Lower leg skin (tissue), 4 donors: ENCODE measurements around the gene SLC39A11. TPM values are rescaled to one million over a fixed set of nuclear protein-coding genes. Genes with fewer than 3 reads are reported as not detected.
"Not testable (repeated sequence)": the region's sequence is repeated elsewhere in the genome, so short reads cannot be mapped to it uniquely, and the experiment has no call there.

Experiments
- DNase-seq, 2 donors: peaks; one replicate each; pipeline ENCODE4 v3.0.0-alpha.2; 2019; ENCODE audit warnings: low spot score in 2 of 2
- H3K4me3 ChIP-seq: fragments of 200-600 bp; sonication (generic); 2 replicates; pipeline ENCODE4 v1.5.1; 2017; ENCODE audit warnings: mild to moderate bottlenecking, low read depth; ENCODE audit not compliant: poor library complexity, severe bottlenecking
- CTCF ChIP-seq, 3 donors: fragments of 450-650 bp; IDR thresholded peaks; one replicate each; pipeline ENCODE4 v1.5.1; 2016; ENCODE audit warnings: antibody characterized with exemption in 3 of 3, mild to moderate bottlenecking in 3 of 3, moderate library complexity in 2 of 3
- POLR2A ChIP-seq, 2 donors: fragments of 450-650 bp; IDR thresholded peaks; one replicate each; pipeline ENCODE4 v1.6.1; 2016 to 2017; ENCODE audit warnings: antibody characterized with exemption in 2 of 2, mild to moderate bottlenecking in 1 of 2, moderate library complexity in 1 of 2
- WGBS, 2 donors: methylation state at CpG; one replicate each; pipeline ENCODE4 v1.1.5; 2018; 5-methylcytosine and 5-hydroxymethylcytosine counted together
- intact Hi-C: fragments of 100-400 bp; cut with DNase I; formaldehyde crosslinking; loops from one replicate; pipeline ENCODE4 v1.15.0; 2023; ENCODE audit warnings: low total_unique reads
- total RNA-seq, 4 donors: library from RNA; depleted of rRNA; stranded (reverse); fragments of >200 nt; gene quantifications; one replicate each; pipeline ENCODE4 v1.1.0, GENCODE V29; 2016

Gene SLC39A11
- total RNA-seq, 4 donors from 2014 or later = 41.6 to 59.0 (median 47.1) TPM

DNA sequence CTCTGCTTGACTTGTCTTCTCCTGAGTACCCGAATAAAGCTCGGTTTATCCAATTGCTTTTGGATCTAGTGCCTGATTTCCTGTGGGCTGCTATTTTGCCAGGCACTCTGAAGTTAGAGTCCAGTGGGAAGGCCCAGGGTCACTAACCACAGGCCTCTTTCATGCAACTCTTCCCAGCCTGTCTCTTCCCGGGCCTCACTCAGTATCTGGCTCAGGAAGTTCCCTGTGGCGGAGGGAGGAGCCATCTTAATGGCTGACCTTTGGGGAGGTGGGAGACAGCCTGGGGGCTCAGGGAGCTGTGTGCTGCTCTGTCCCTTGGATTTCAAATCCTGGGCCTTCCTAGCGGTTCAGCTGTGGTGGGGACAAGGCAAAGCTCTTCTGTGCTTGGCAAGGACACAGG is 328.5 kb downstream of the SLC39A11 start:
- no peak for DNase-seq
- TF ChIP-seq POLR2A (IDR thresholded peaks at IDR 0.05) (no peak), CTCF (IDR thresholded peaks at IDR 0.05) (no peak)
- 76 to 79% methylated on average over 5 of the region's 5 CpGs for WGBS, 2 donors
- intact Hi-C loops = no loop called here
- no peak overlapping the region for H3K4me3 ChIP-seq

DNA sequence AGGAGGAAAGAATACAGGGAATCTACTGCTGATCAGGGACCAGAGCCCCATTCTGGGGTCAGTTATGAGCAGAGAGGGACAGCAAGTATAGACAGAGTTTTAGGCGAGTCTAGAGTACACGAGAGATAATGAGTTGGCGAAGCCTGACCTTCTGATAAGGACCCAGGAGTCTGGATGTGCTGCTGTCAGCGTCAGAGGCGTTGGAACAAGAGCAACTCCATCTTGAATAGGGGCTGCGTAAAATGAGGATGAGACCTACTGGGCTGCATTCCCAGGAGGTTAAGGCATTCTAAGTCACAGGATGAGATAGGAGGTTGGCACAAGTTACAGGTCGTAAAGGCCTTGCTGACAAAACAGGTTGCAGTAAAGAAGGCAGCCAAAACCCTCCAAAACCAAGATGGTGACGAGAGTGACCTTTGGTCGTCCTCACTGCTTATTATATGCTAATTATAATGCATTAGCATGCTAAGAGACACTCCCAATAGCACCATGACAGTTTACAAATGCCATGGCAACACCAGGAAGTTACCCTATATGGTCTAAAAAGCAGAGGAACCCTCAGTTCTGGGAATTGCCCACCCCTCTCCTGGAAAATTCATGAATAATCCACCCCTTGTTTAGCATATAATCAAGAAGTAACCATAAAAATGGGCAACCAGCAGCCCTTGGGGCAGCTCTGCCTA is 330.5 kb downstream of the SLC39A11 start:
- WGBS, 2 donors = 89 to 91% methylated on average over 9 of the region's 9 CpGs
- H3K4me3 ChIP-seq, intact Hi-C loops, DNase-seq: not testable (repeated sequence)

DNA sequence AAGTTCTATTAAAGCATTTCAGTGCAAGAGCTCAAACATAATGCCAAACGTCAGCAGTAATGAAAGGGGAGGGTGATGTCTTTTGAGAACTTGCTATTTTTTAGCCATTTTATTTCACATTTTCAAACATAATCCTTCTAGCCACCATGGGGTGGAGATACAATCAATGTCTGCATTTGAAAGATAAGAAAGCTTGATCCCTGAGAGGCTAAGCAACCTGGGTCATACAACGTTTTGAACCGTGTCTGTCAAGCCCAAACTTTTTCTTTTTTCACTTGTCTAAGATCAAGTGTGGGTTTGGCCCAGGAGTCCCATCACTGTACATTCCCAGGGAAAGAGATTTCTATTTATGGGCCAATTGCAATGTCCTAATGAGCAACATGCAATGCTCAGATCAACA is 331.1 kb downstream of the SLC39A11 start:
- TF ChIP-seq POLR2A (IDR thresholded peaks at IDR 0.05) (no peak), CTCF (IDR thresholded peaks at IDR 0.05) (no peak)
- 71 to 79% methylated on average over 3 of the region's 3 CpGs for WGBS, 2 donors
- intact Hi-C loops = no loop called here
- DNase-seq = no peak
- no peak overlapping the region for H3K4me3 ChIP-seq

- H3K4me3 ChIP-seq = no peak overlapping the region
- no peak for TF ChIP-seq POLR2A (IDR thresholded peaks at IDR 0.05)
- TF ChIP-seq CTCF (IDR thresholded peaks at IDR 0.05) = no peak
- 91 to 92% methylated on average over 6 of the region's 6 CpGs for WGBS, 2 donors
- intact Hi-C loops = no loop called here
- no peak for DNase-seq
These were observed 332.1 kb downstream of the SLC39A11 start for GRCh38 chr17:72760368-72760767.

DNA sequence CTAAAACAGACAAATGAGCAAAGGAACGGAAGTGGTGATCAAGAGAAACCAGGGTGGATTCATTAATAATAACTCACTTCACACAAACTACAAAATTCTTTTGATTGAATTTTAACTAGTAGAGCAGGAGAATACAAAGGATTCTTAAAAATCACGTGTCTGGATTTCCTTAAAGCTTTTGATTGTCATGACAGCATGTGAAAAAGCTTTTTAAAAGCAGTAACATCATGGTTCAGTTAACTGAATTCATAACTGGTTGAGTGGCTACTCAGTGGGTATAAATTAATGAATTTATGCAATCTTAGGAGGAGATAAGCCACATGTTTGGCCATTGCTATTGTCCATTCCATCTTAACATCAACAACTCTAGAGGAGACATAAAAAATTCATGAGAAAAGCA is 333.2 kb downstream of the SLC39A11 start:
- intact Hi-C loops = no loop called here
- TF ChIP-seq CTCF (IDR thresholded peaks at IDR 0.05) (no peak), POLR2A (IDR thresholded peaks at IDR 0.05) (no peak)
- no peak overlapping the region for H3K4me3 ChIP-seq
- no peak for DNase-seq
- 77 to 82% methylated on average over 2 of the region's 2 CpGs for WGBS, 2 donors

GRCh38 chr17:72756256-72756655 is 336.2 kb downstream of the SLC39A11 start:
- TF ChIP-seq CTCF (IDR thresholded peaks at IDR 0.05) = no peak
- TF ChIP-seq POLR2A (IDR thresholded peaks at IDR 0.05) = no peak
- DNase-seq = no peak
- H3K4me3 ChIP-seq = no peak overlapping the region
- intact Hi-C loops = no loop called here
- 98% methylated on average over 3 of the region's 3 CpGs for WGBS, 2 donors
